SK-N-SH (cell line): ENCODE data around the gene MADCAM1.

Experiments
- CTCF ChIP-seq: fragments of 200-600 bp; sonication (generic); IDR thresholded peaks from 2 replicates; pipeline ENCODE4 v1.6.1; 2017; ENCODE audit warnings: antibody characterized with exemption, mild to moderate bottlenecking, moderate library complexity
- FOXM1 ChIP-seq: IDR thresholded peaks from 2 replicates; pipeline ENCODE4 v1.4.0; 2012; ENCODE audit warnings: low read depth, mild to moderate bottlenecking
- RAD21 ChIP-seq: IDR thresholded peaks from 2 replicates; pipeline ENCODE4 v1.6.1; 2012; ENCODE audit warnings: mild to moderate bottlenecking, low read length
- RFX5 ChIP-seq: IDR thresholded peaks from 2 replicates; pipeline ENCODE4 v1.6.1; 2012; ENCODE audit warnings: mild to moderate bottlenecking, improper control_type of control experiment, low read length
- SMC3 ChIP-seq: IDR thresholded peaks from 2 replicates; pipeline ENCODE4 v1.6.1; 2012; ENCODE audit warnings: low read depth, low read length, improper control_type of control experiment
- TCF12 ChIP-seq: IDR thresholded peaks from 2 replicates; pipeline ENCODE4 v1.4.0; 2012

- TF ChIP-seq RFX5 (no peak), RAD21 (no peak), TCF12 (no peak), FOXM1 (no peak), SMC3 (no peak), CTCF (no peak)
Measured at GRCh38 chr19:517721-518597, 21.7 kb downstream of the MADCAM1 start.
